Heart right ventricle (tissue), 16 donors: Measurements from ENCODE around the gene LEKR1. TPM values are rescaled to one million over a fixed set of nuclear protein-coding genes. Genes with fewer than 3 reads are reported as not detected.
"Not testable (repeated sequence)": the region's sequence is repeated elsewhere in the genome, so short reads cannot be mapped to it uniquely, and the experiment has no call there.

Experiments
- ATAC-seq, 8 donors: fragments of 200-7000 bp; cut with Tn5 transposase; one replicate each; pipeline ENCODE4 v1.9.1; 2020; ENCODE audit warnings: mild to moderate bottlenecking in 8 of 8, moderate library complexity in 8 of 8, moderate number of reproducible peaks in 1 of 8
- DNase-seq, 2 donors: peaks; one replicate each; pipeline ENCODE4 v3.0.0-alpha.2; 2020
- H3K27ac ChIP-seq, 10 donors: fragments of 200-600 bp; sonication (generic) in 2 of 10; one replicate each; pipeline versions ENCODE4 v1.5.0 to v1.8.0; 2020 to 2022; ENCODE audit warnings: mild to moderate bottlenecking in 3 of 10
- H3K27me3 ChIP-seq, 7 donors: fragments of 200-600 bp; one replicate each; pipeline ENCODE4 v1.8.0; 2021 to 2022; ENCODE audit warnings: mild to moderate bottlenecking in 2 of 7
- H3K36me3 ChIP-seq, 9 donors: fragments of 200-600 bp; sonication (generic) in 1 of 9; one replicate each; pipeline versions ENCODE4 v1.5.0 to v1.8.0; 2020 to 2022; ENCODE audit warnings: mild to moderate bottlenecking in 2 of 9
- H3K4me1 ChIP-seq, 9 donors: fragments of 200-600 bp; sonication (generic) in 1 of 9; one replicate each; pipeline versions ENCODE4 v1.5.0 to v1.8.0; 2020 to 2022; ENCODE audit warnings: mild to moderate bottlenecking in 4 of 9
- H3K4me3 ChIP-seq, 10 donors: fragments of 200-600 bp; sonication (generic) in 2 of 10; one replicate each; pipeline versions ENCODE4 v1.5.0 to v1.8.0; 2020 to 2022; ENCODE audit warnings: mild to moderate bottlenecking in 7 of 10, moderate library complexity in 2 of 10
- H3K9me3 ChIP-seq, 11 donors: fragments of 200-600 bp in 10 of 11; sonication (generic) in 2 of 11; one replicate each; pipeline versions ENCODE4 v1.5.0 to v1.8.0; 2013 to 2022; ENCODE audit warnings: mild to moderate bottlenecking in 2 of 11, control low read depth in 1 of 11, moderate library complexity in 1 of 11
- CTCF ChIP-seq, 9 donors: fragments of 200-600 bp; sonication (generic) in 2 of 9; IDR thresholded peaks; one replicate each; pipeline versions ENCODE4 v1.5.0 to v1.8.0; 2021 to 2022; ENCODE audit warnings: antibody characterized with exemption in 9 of 9, mild to moderate bottlenecking in 5 of 9, moderate library complexity in 1 of 9
- WGBS, 2 donors: extraction: QIAGEN DNeasy Blood & Tissue Kit; methylation state at CpG; one replicate each; pipeline ENCODE4 v1.1.7; 2013; ENCODE audit warnings: inconsistent platforms in 1 of 2; 5-methylcytosine and 5-hydroxymethylcytosine counted together
- intact Hi-C, 10 donors: fragments of 100-400 bp; cut with DNase I; formaldehyde crosslinking; loops; one replicate each; pipeline versions ENCODE4 v1.11.1 to v1.14.2; 2022
- polyA plus RNA-seq, 2 donors: library from polyadenylated mRNA; stranded (reverse); fragments of 200-250 nt; gene quantifications; one replicate each; pipeline ENCODE4 v1.2.3, GENCODE V29; 2013
- total RNA-seq, 10 donors: library from RNA; stranded (reverse); fragmentation: NEBNext Ultra II Directional in 3 of 10; extraction: Animal tissue kit (Norgen Biotek cat#: 25700) in 3 of 10; gene quantifications; one replicate each; pipeline versions ENCODE4 v1.2.1 to v1.2.4, GENCODE V29; 2021 to 2023
- donor health status: Arrhythmogenic right ventricular cardiomyopathy.
- donor health status: ischemic (EF 13 %, LVEDD 7.1; RV severe dilation, severe dysfunction).
- donor health status: healthy with polysubstance abuse.
- donor health status: DM: no; HTN: yes; CAD: no.
- donor health status: DM: no; HTN: no; CAD: no.
- donor health status: ischemic (EF 25% LVEDD 6.9; RV normal size, moderate dysfunction).
- donor health status: ischemic (EF 25% LVEDD 5.7; RV mildly dilated, moderate dysfunction).
- donor health status: healthy.
- donor health status: DM: yes; HTN: yes; CAD: no.
- donor health status: Ischemic cardiomyopathy.
- donor health status: ischemic (EF 35%, LVEDD 5.7; RV mildly dilated, moderate dysfunction).
- donor health status: nonischemic (EF 11% LVEDD 7.7; RV severe dilation, severe dysfunction).
- donor health status: DM: yes; HTN: yes; CAD: no.
- donor health status: PGD.
- donor health status: ischemic (EF 29% LVEDD 5.4; RV normal size, mild dysfunction).
- donor health status: nonischemic (EF 23%, LVEDD 6.1; RV moderate dilation, normal function).

The LEKR1 gene
- total and polyA plus RNA-seq, 12 donors, result 0.17 to 3.0 (median 0.81) TPM

GRCh38 chr3:156892701-156893100, 66.5 kb downstream of the LEKR1 start:
- TF ChIP-seq CTCF (IDR thresholded peaks at IDR 0.05), result no peak
- no peak for ATAC-seq
- intact Hi-C loops, result no loop called here
- no peaks in the 10 kb centered on the region for H3K27me3 ChIP-seq
- 65 to 73% methylated on average over 1 of the region's 1 CpG for WGBS, 2 donors
- no peak overlapping the region for H3K27ac ChIP-seq
- H3K36me3 ChIP-seq, result no peaks in the 10 kb centered on the region
- H3K9me3 ChIP-seq, result peaks cover 0 to 11% (median 0%) of the 10 kb centered on the region in 11 donors
- no peak overlapping the region for H3K4me3 ChIP-seq
- H3K4me1 ChIP-seq, result peaks cover 0 to 6% (median 0%) of the 10 kb centered on the region in 9 donors
- no peak for DNase-seq

GRCh38 chr3:156895374-156895773, 69.2 kb downstream of the LEKR1 start:
- intact Hi-C loops, H3K36me3 ChIP-seq, H3K4me1 ChIP-seq, H3K27ac ChIP-seq, ATAC-seq, H3K27me3 ChIP-seq, H3K4me3 ChIP-seq, DNase-seq: not testable (repeated sequence)
- H3K9me3 ChIP-seq, result peaks cover 0 to 11% (median 0%) of the 10 kb centered on the region in 11 donors
- 80 to 86% methylated on average over 1 of the region's 1 CpG for WGBS, 2 donors

DNA sequence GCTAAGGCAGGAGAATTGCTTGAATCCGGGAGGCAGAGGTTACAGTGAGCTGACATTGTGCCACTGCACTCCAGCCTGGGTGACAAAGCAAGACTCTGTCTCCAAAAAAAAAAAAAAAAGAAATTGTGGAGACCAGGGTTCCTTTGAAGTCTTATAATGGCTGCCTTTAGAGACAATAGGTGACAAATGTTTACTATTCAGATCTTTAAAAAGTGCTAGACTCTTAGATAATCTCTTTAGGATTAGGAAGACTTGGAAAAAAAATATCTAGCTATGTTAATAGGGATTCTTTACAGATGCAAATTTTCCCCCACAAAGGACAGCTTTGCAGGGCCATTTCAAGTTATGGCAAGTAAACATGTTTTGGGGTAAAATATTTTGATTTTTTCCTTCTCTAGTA, 71.7 kb downstream of the LEKR1 start:
- H3K36me3 ChIP-seq, H3K27ac ChIP-seq, intact Hi-C loops, ATAC-seq, H3K4me3 ChIP-seq, H3K4me1 ChIP-seq, H3K27me3 ChIP-seq, DNase-seq: not testable (repeated sequence)
- WGBS, 2 donors, result 93 to 94% methylated on average over 1 of the region's 1 CpG
- H3K9me3 ChIP-seq, result peaks cover 0 to 11% (median 0%) of the 10 kb centered on the region in 11 donors

DNA sequence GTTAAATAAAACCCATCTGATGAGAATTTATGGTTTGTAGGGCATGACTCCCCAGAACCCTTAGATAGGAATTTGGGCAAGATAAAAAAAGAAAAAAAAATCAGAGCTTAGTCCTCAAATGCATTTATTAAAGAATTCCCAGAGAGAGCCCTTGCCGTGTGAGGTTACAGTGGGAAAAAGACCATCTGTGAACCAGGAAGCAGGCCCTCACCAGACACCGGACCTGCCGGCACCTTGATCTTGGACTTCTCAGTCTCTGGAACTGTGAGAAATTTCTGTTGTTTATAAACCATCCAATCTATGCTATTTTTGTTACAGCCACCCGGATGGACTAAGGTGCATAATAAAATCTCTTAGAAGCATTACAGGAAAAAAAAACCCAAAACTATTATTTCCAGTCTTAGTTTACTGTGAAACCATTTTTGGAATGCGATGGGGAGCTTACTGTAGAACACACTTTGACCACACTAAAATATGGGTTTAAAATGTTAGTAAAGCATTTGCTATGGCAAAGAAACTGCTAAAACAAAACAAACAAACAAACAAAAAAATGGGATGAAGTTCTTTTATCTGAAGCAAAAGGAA, 72.2 kb downstream of the LEKR1 start:
- intact Hi-C loops, result no loop called here
- Histone ChIP-seq H3K4me3 (no peak overlapping the region), H3K9me3 (peaks cover 0 to 11% (median 0%) of the 10 kb centered on the region in 11 donors), H3K27me3 (no peaks in the 10 kb centered on the region), H3K36me3 (no peaks in the 10 kb centered on the region), H3K27ac (no peak overlapping the region), H3K4me1 (no peaks in the 10 kb centered on the region)
- DNase-seq (no peak), ATAC-seq (no peak)
- 72 to 75% methylated on average over 5 of the region's 5 CpGs for WGBS, 2 donors
- TF ChIP-seq CTCF (IDR thresholded peaks at IDR 0.05), result no peak

DNA sequence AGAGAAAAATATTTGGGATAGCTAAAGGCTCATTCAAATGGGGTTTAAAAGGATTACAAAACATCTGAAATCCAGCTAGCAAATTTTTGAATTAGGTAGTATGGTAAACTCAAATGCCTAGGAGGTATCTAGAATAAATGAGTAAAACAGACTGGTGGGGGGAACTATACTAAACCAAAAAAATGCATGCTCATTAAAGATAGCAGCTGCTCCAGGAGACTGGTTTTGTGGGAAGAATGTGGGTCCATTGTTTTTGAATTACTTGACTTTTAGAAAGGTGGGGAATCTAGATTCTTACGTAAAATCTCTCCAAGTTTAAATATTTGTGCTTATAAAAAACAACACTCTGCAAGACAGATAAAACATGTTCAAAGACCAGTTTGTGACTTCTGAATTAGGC, 73.8 kb downstream of the LEKR1 start:
- Histone ChIP-seq H3K27me3 (no peaks in the 10 kb centered on the region), H3K27ac (no peak overlapping the region), H3K4me1 (no peaks in the 10 kb centered on the region), H3K36me3 (no peaks in the 10 kb centered on the region), H3K4me3 (no peak overlapping the region), H3K9me3 (peaks cover 0 to 2% (median 0%) of the 10 kb centered on the region in 11 donors)
- ATAC-seq (no peak), DNase-seq (no peak)
- 87 to 91% methylated on average over 1 of the region's 1 CpG for WGBS, 2 donors
- intact Hi-C loops, result no loop called here
- TF ChIP-seq CTCF (IDR thresholded peaks at IDR 0.05), result no peak
